Sigmoid colon (tissue), 7 donors: ENCODE data around the gene NUP133. TPM values are rescaled to one million over a fixed set of nuclear protein-coding genes. Genes with fewer than 3 reads are reported as not detected.
A peak's percentile ranks its signal among the peaks of the same experiment; 100 is the strongest.

ENCODE experiments used
- DNase-seq: peaks from one replicate; pipeline ENCODE4 v3.0.0-alpha.2; 2019
- H3K27ac ChIP-seq, 4 donors: fragments of 200-600 bp; sonication (generic); one replicate each; pipeline ENCODE4 v1.5.1; 2016 to 2019; ENCODE audit warnings: mild to moderate bottlenecking in 1 of 4
- H3K27me3 ChIP-seq, 3 donors: fragments of 200-600 bp; sonication (generic); one replicate each; pipeline ENCODE4 v1.5.1; 2019; ENCODE audit warnings: mild to moderate bottlenecking in 1 of 3
- H3K36me3 ChIP-seq, 4 donors: fragments of 200-600 bp; sonication (generic); one replicate each; pipeline ENCODE4 v1.5.1; 2016 to 2019
- H3K4me1 ChIP-seq, 4 donors: fragments of 200-600 bp; sonication (generic); one replicate each; pipeline ENCODE4 v1.5.1; 2017 to 2019
- H3K4me3 ChIP-seq, 4 donors: fragments of 200-600 bp; sonication (generic); one replicate each; pipeline ENCODE4 v1.5.1; 2017 to 2019; ENCODE audit warnings: mild to moderate bottlenecking in 2 of 4, moderate library complexity in 1 of 4
- H3K9me3 ChIP-seq, 4 donors: fragments of 200-600 bp in 3 of 4; sonication (generic) in 3 of 4; one replicate each; pipeline versions ENCODE4 v1.5.1 to v1.6.1; 2013 to 2019
- EP300 ChIP-seq, 4 donors: sonication (generic); formaldehyde crosslinking; IDR thresholded peaks; one replicate each; pipeline ENCODE4 v1.6.1; 2017; ENCODE audit warnings: antibody characterized with exemption in 4 of 4
- POLR2A ChIP-seq, 2 donors: fragments of 450-650 bp; IDR thresholded peaks; one replicate each; pipeline ENCODE4 v1.6.1; 2016; ENCODE audit warnings: antibody characterized with exemption in 2 of 2, mild to moderate bottlenecking in 2 of 2, moderate library complexity in 2 of 2
- POLR2AphosphoS5 ChIP-seq, 4 donors: sonication (generic); formaldehyde crosslinking; IDR thresholded peaks; one replicate each; pipeline ENCODE4 v1.6.1; 2017; ENCODE audit warnings: antibody characterized with exemption in 4 of 4
- WGBS, 2 donors: extraction: QIAGEN DNeasy Blood & Tissue Kit; methylation state at CpG; one replicate each; pipeline ENCODE4 v1.1.7; 2013; 5-methylcytosine and 5-hydroxymethylcytosine counted together
- intact Hi-C: fragments of 100-400 bp; cut with DNase I; formaldehyde crosslinking; loops from one replicate; pipeline ENCODE4 v1.15.1; 2023
- polyA plus RNA-seq, 3 donors: library from polyadenylated mRNA; stranded (reverse); fragments of 200-250 nt; gene quantifications; one replicate each; pipeline ENCODE4 v1.2.3, GENCODE V29; 2013
- total RNA-seq, 4 donors: library from RNA; depleted of rRNA; stranded (reverse); fragments of >200 nt; gene quantifications; one replicate each; pipeline ENCODE4 v1.1.0, GENCODE V29; 2016
- TF ChIP-seq, protein P1 (sequence below), 4 experiments: fragments of 450-650 bp in 3 of 4; fragments of 200-600 bp in 1 of 4; IDR thresholded peaks; one replicate each; pipeline ENCODE4 v1.5.1; 2016 to 2019; ENCODE audit warnings: antibody characterized with exemption in 4 of 4, mild to moderate bottlenecking in 3 of 4, moderate library complexity in 2 of 4
- donor health status: healthy with polysubstance abuse.
- donor health status: Bipolar disorder and iron deficiency.
- donor health status: healthy.

NUP133 gene
- total and polyA plus RNA-seq, 7 donors, result 4.8 to 31.7 (median 23.7) TPM

DNA sequence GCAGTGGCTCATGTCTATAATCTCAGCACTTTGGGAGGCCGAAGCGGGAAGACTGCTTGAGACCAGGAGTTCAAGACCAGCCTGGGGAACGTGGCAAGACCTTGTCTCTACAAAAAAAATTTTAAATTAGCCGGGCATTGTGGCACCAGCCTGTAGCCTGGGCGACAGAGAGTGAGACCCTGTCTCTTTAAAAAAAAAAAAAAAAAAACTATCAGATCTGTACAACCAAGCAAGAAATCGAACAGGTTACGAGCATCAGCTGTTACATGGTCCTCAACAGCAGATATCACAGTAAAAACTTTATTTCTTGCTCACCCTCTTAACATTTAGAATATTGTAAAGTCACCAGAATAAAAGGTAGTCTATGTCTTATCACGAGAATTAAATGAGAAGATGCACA lies 1.5 kb downstream of the NUP133 start:
- Histone ChIP-seq H3K27me3 (no peaks in the 10 kb centered on the region), H3K36me3 (peaks cover 0 to 26% (median under 1%) of the 10 kb centered on the region in 4 donors), H3K9me3 (no peaks in the 10 kb centered on the region), H3K4me1 (peaks cover 0 to 17% (median 11%) of the 10 kb centered on the region in 4 donors), H3K27ac (no peak overlapping the region), H3K4me3 (no peak overlapping the region)
- intact Hi-C loops, result loop anchor here (5.0 kb wide), 1 partner anchor 164 kb away; the partner anchor contains the start of gene CCSAP
- no peak for DNase-seq
- whole genome bisulfite sequencing, 2 donors, result 63 to 84% methylated on average over 8 of the region's 8 CpGs
- no peak for TF ChIP-seq POLR2A (IDR thresholded peaks at IDR 0.05)
- TF ChIP-seq POLR2AphosphoS5 (IDR thresholded peaks at IDR 0.05), result no peak
- no peak for TF ChIP-seq EP300 (IDR thresholded peaks at IDR 0.05)
- TF ChIP-seq, protein P1, sequence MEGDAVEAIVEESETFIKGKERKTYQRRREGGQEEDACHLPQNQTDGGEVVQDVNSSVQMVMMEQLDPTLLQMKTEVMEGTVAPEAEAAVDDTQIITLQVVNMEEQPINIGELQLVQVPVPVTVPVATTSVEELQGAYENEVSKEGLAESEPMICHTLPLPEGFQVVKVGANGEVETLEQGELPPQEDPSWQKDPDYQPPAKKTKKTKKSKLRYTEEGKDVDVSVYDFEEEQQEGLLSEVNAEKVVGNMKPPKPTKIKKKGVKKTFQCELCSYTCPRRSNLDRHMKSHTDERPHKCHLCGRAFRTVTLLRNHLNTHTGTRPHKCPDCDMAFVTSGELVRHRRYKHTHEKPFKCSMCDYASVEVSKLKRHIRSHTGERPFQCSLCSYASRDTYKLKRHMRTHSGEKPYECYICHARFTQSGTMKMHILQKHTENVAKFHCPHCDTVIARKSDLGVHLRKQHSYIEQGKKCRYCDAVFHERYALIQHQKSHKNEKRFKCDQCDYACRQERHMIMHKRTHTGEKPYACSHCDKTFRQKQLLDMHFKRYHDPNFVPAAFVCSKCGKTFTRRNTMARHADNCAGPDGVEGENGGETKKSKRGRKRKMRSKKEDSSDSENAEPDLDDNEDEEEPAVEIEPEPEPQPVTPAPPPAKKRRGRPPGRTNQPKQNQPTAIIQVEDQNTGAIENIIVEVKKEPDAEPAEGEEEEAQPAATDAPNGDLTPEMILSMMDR (IDR thresholded peaks at IDR 0.05), result no peak

DNA sequence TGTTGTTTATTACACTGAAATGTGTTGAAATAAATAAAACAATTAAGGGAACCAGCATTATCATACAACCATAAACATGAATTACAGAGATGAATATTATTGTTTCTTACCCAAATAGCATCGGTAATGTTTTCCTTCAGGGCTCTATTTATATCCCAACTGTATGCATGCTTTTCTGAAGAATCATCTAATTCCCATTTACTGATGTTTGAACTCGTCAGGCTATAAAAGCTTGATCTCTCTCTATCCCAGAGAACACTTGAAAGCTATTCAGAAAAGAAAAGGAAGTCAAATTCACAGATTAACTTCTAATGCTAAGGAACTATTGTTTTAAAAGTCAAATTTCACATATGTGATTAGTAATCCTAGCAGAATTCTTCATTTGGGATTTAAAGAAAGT lies 12.4 kb downstream of the NUP133 start:
- Histone ChIP-seq H3K4me1 (no peaks in the 10 kb centered on the region), H3K36me3 (peaks cover 16 to 100% (median 48%) of the 10 kb centered on the region in 4 donors), H3K27me3 (no peaks in the 10 kb centered on the region), H3K27ac (no peak overlapping the region), H3K9me3 (no peaks in the 10 kb centered on the region), H3K4me3 (no peak overlapping the region)
- intact Hi-C loops, result no loop called here
- DNase-seq, result no peak
- TF ChIP-seq POLR2AphosphoS5 (IDR thresholded peaks at IDR 0.05) (no peak), EP300 (IDR thresholded peaks at IDR 0.05) (no peak), POLR2A (IDR thresholded peaks at IDR 0.05) (no peak)
- TF ChIP-seq, protein P1 (IDR thresholded peaks at IDR 0.05), result no peak
- 89 to 93% methylated on average over 2 of the region's 2 CpGs for WGBS, 2 donors

DNA sequence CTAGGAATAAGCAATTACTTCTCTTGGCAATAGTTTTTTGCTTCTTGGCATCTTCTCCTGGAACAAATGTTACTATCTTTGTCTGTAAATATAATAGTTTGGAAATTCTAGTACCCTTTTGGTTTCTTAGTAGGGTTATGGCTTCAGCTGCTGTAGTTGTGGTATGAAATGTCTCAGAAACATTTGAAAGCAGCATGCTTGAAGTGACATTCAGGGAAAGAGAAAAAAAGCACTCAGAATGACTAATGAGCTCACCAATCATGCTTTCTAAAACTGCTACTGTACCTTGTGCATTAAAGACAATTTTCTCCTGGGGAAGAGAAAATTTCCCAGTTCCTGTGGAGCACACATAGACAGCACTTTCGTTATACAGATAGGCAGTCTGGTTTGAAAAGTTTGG lies 21.0 kb downstream of the NUP133 start:
- Histone ChIP-seq H3K36me3 (peaks cover 10 to 97% (median 34%) of the 10 kb centered on the region in 4 donors), H3K4me1 (peaks cover 0 to 3% (median under 1%) of the 10 kb centered on the region in 4 donors), H3K27me3 (no peaks in the 10 kb centered on the region), H3K9me3 (no peaks in the 10 kb centered on the region), H3K27ac (no peak overlapping the region), H3K4me3 (no peak overlapping the region)
- 93 to 96% methylated on average over 1 of the region's 1 CpG for WGBS, 2 donors
- no peak for DNase-seq
- TF ChIP-seq, protein P1 (IDR thresholded peaks at IDR 0.05), result no peak
- no peak for TF ChIP-seq POLR2AphosphoS5 (IDR thresholded peaks at IDR 0.05)
- TF ChIP-seq POLR2A (IDR thresholded peaks at IDR 0.05), result no peak
- TF ChIP-seq EP300 (IDR thresholded peaks at IDR 0.05), result no peak
- intact Hi-C loops, result no loop called here

DNA sequence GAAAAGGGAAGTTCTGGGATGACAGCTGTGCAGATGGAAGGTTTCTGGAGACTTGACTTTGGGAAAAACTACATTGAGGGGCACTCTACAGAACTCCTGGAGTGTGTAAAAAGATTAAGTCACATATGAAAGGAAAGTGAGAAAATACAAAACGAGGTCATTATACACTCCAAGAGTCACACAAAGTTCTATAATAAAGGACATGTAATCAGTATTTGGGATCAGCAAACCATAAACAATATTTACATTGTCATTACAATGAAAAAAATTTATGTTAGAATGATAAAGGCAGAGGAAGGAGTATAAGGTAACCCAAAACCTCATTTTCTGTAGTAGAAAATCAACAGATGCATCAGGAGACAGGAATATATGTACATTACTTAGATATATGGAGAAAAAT lies 22.8 kb downstream of the NUP133 start:
- Histone ChIP-seq H3K36me3 (peaks cover 10 to 88% (median 32%) of the 10 kb centered on the region in 4 donors), H3K9me3 (no peaks in the 10 kb centered on the region), H3K4me3 (no peak overlapping the region), H3K4me1 (peaks cover 0 to 8% (median 4%) of the 10 kb centered on the region in 4 donors), H3K27me3 (no peaks in the 10 kb centered on the region), H3K27ac (no peak overlapping the region)
- no peak for DNase-seq
- intact Hi-C loops, result no loop called here
- TF ChIP-seq, protein P1 (IDR thresholded peaks at IDR 0.05), result no peak
- no peak for TF ChIP-seq POLR2AphosphoS5 (IDR thresholded peaks at IDR 0.05)
- TF ChIP-seq POLR2A (IDR thresholded peaks at IDR 0.05), result no peak
- no peak for TF ChIP-seq EP300 (IDR thresholded peaks at IDR 0.05)
- 44 to 85% methylated on average over 1 of the region's 1 CpG for WGBS, 2 donors

DNA sequence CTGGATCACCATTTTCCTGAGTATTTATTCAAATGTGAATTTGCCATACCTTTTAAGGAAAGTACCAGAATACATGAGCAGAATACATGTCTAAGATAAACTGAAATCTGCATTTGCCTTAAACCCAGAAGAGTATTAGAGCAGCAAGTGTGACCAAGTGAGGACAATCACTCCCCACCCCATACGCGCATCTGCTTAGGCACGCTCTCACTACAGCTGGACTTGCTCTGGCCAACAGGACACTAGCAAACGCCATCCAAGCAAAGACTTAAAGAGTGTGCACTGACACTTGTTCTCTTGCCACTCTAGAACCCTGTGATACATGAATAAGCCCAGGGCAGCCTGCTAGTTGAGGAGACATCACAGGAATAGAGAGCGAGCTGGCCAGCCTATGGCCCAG lies 25.6 kb downstream of the NUP133 start:
- Histone ChIP-seq H3K4me3 (no peak overlapping the region), H3K4me1 (peaks cover 0 to 8% (median 4%) of the 10 kb centered on the region in 4 donors), H3K9me3 (no peaks in the 10 kb centered on the region), H3K36me3 (peaks cover 13 to 88% (median 25%) of the 10 kb centered on the region in 4 donors), H3K27ac (peak overlapping the region in 2 of 4 donors; percentile 21 to 52), H3K27me3 (no peaks in the 10 kb centered on the region)
- WGBS, 2 donors, result 95 to 96% methylated on average over 5 of the region's 5 CpGs
- TF ChIP-seq POLR2AphosphoS5 (IDR thresholded peaks at IDR 0.05) (no peak), POLR2A (IDR thresholded peaks at IDR 0.05) (no peak), EP300 (IDR thresholded peaks at IDR 0.05) (no peak)
- TF ChIP-seq, protein P1 (IDR thresholded peaks at IDR 0.05), result no peak
- no peak for DNase-seq
- intact Hi-C loops, result no loop called here
